Osteoblast (primary cell): ENCODE data around the gene MTHFD1L. TPM values are rescaled to one million over a fixed set of nuclear protein-coding genes. Genes with fewer than 3 reads are reported as not detected.
A peak's percentile ranks its signal among the peaks of the same experiment; 100 is the strongest.

Experiments
- DNase-seq: peaks from one replicate; pipeline ENCODE4 v3.0.0; 2011; ENCODE audit warnings: low spot score, mixed read lengths; ENCODE audit not compliant: insufficient read length; ENCODE audit errors: missing footprints
- H2AFZ ChIP-seq: 2 replicates; pipeline ENCODE4 v1.6.0; 2011; ENCODE audit warnings: mild to moderate bottlenecking, low read length
- H3K27ac ChIP-seq: 2 replicates; pipeline ENCODE4 v1.5.1; 2011; ENCODE audit warnings: mild to moderate bottlenecking, low read depth, low read length, moderate library complexity
- H3K27me3 ChIP-seq: 2 replicates; pipeline ENCODE4 v1.6.0; 2012; ENCODE audit warnings: mild to moderate bottlenecking, control low read depth, inconsistent platforms, low read length, moderate library complexity; ENCODE audit not compliant: insufficient read depth
- H3K36me3 ChIP-seq: 2 replicates; pipeline ENCODE4 v1.5.1; 2011; ENCODE audit warnings: mild to moderate bottlenecking, low read length, control low read depth, moderate library complexity; ENCODE audit not compliant: insufficient read depth
- H3K4me1 ChIP-seq: 2 replicates; pipeline ENCODE4 v1.5.1; 2011; ENCODE audit warnings: mild to moderate bottlenecking, low read length, control low read depth, moderate library complexity; ENCODE audit not compliant: insufficient read depth
- H3K4me2 ChIP-seq: 2 replicates; pipeline ENCODE4 v1.6.0; 2011; ENCODE audit warnings: mild to moderate bottlenecking, low read length; ENCODE audit not compliant: insufficient read depth
- H3K4me3 ChIP-seq: fragments of 200-600 bp; sonication (generic); 3 replicates; pipeline ENCODE4 v1.5.1; 2012; ENCODE audit warnings: mild to moderate bottlenecking, low read length, inconsistent platforms; ENCODE audit not compliant: insufficient read depth
- H3K79me2 ChIP-seq: 2 replicates; pipeline ENCODE4 v1.6.0; 2012; ENCODE audit warnings: mild to moderate bottlenecking, low read length, control low read depth, inconsistent platforms; ENCODE audit not compliant: insufficient read depth
- H3K9me3 ChIP-seq: 2 replicates; pipeline ENCODE4 v1.5.1; 2011; ENCODE audit warnings: low read depth, low read length, control low read depth
- H4K20me1 ChIP-seq: 2 replicates; pipeline ENCODE4 v1.6.0; 2012; ENCODE audit warnings: mild to moderate bottlenecking, low read length, control low read depth; ENCODE audit not compliant: insufficient read depth
- total RNA-seq: library from RNA; depleted of rRNA; stranded (reverse); fragments of >200 nt; gene quantifications from 2 replicates; pipeline ENCODE4 v1.2.3, GENCODE V29; 2012
- TF ChIP-seq, protein P1 (sequence below): IDR thresholded peaks from 2 replicates; pipeline ENCODE4 v1.5.1; 2011; ENCODE audit warnings: mild to moderate bottlenecking, low read depth, low read length, moderate library complexity; ENCODE audit errors: extremely low read depth

Gene MTHFD1L
- total RNA-seq, 1 donor: 56.8 TPM

DNA sequence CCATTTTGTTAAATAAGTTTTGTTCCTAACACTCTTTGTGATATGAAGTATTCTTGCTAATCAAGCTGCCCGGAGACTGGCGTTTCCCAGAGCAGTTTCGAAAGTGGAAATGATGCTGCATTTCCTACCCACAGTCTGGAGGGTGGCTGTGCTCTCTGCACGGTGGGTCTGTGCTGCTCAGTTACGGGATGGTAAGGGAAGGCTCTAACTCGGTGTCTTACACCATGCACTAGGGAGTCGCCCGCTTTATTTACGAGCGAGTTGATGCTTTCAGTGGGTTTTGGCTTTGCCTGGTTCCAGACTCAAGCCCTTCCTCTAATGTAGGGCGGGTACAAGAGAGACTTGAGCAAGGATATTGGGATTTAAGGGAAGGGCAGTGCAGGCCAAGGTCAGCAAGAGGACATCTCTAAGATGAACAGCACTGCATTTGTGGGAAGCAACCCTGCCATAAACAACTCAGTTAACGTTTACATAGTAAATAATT, 194.2 kb downstream of the MTHFD1L start:
- no peak for DNase-seq
- Histone ChIP-seq H2AFZ (no peak overlapping the region), H3K4me3 (no peak overlapping the region), H3K27me3 (no peaks in the 10 kb centered on the region), H3K4me2 (peak overlapping the region; percentile 52), H3K27ac (peak overlapping the region; percentile 89), H3K9me3 (no peaks in the 10 kb centered on the region), H3K36me3 (peaks cover 4% of the 10 kb centered on the region), H4K20me1 (no peaks in the 10 kb centered on the region), H3K4me1 (peaks cover 32% of the 10 kb centered on the region), H3K79me2 (no peaks in the 10 kb centered on the region)
- TF ChIP-seq, protein P1, sequence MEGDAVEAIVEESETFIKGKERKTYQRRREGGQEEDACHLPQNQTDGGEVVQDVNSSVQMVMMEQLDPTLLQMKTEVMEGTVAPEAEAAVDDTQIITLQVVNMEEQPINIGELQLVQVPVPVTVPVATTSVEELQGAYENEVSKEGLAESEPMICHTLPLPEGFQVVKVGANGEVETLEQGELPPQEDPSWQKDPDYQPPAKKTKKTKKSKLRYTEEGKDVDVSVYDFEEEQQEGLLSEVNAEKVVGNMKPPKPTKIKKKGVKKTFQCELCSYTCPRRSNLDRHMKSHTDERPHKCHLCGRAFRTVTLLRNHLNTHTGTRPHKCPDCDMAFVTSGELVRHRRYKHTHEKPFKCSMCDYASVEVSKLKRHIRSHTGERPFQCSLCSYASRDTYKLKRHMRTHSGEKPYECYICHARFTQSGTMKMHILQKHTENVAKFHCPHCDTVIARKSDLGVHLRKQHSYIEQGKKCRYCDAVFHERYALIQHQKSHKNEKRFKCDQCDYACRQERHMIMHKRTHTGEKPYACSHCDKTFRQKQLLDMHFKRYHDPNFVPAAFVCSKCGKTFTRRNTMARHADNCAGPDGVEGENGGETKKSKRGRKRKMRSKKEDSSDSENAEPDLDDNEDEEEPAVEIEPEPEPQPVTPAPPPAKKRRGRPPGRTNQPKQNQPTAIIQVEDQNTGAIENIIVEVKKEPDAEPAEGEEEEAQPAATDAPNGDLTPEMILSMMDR: no peak

DNA sequence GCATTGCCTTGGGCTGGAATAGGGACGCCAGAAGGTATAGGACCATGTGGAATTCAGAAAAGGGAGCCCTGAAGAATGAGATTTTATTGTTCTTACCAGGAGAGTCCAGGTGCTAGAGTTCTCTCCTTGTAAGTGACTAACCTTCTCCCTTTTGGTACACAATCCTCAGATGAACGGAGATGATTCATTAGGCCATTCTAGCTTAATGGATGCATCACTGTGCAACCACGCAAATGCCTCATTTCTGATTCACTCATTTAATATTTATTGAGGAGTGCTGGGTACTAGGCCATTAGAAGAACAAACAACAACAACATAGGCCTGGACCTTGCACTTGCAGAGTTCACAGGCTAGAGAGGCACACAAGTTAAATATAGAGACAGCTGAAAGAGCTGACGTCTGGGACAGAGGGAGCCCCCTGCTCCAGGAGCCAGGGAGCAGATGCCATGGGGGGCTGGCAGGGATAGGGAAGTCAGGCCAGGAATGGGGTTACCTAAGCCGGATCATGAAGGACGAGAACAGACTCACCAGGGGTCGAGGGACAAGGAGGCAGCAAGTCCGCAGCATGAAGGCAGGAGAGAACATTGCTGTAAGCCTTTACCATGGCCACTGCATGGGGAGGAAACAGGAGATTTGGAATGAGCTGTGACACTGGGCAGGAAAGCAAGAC, 194.7 kb downstream of the MTHFD1L start:
- Histone ChIP-seq H3K4me2 (peak overlapping the region; percentile 52), H3K4me1 (peaks cover 32% of the 10 kb centered on the region), H3K36me3 (peaks cover 4% of the 10 kb centered on the region)

DNA sequence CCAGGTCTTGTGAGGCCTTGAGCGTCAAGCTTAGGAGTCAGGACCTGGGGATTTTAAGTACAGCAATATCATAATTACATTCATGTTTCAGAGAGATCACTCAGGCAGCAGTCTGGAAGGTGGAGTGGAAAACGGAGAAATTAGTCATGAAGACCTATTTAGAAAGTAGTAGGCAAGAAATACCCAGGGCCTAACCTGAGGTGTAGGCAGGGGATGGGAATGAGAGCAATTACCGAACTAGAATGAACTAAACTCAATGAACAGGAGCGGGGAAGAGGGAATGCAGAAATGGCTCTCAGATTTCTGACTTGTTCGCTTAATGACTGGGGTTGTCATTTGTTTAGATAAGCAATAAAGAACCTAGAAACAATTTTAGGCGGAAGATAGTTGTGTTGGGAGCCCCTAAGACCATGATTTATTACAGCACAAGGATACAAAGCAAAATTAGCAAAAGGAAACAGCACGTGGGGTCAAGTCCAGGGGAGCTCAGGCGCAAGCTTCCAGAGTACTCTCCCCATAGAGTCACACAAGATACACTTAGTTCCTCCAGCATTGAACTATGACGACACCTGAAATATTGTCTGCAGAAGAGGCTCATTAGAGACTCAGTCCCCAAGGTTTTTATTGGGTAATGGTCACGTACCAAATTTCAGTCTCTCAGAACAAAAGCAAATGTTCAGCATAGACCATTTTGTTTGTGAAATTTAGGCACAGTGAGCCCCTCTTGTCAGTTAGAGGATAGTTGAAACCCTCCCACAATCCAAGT, 195.4 kb downstream of the MTHFD1L start:
- peak overlapping the region; percentile 89 for H3K27ac ChIP-seq
- H3K79me2 ChIP-seq: no peaks in the 10 kb centered on the region
- no peaks in the 10 kb centered on the region for H4K20me1 ChIP-seq
- no peak overlapping the region for H3K4me2 ChIP-seq
- DNase-seq: no peak
- TF ChIP-seq, protein P1: no peak
- H3K36me3 ChIP-seq: peaks cover 4% of the 10 kb centered on the region
- H3K4me3 ChIP-seq: no peak overlapping the region
- no peak overlapping the region for H2AFZ ChIP-seq
- H3K4me1 ChIP-seq: peaks cover 32% of the 10 kb centered on the region
- no peaks in the 10 kb centered on the region for H3K9me3 ChIP-seq
- no peaks in the 10 kb centered on the region for H3K27me3 ChIP-seq

More for the DNA sequence above, 194.7 kb downstream of the MTHFD1L start:
- Histone ChIP-seq H2AFZ (no peak overlapping the region), H3K9me3 (no peaks in the 10 kb centered on the region), H3K27ac (peak overlapping the region; percentile 89), H3K4me3 (no peak overlapping the region), H3K27me3 (no peaks in the 10 kb centered on the region), H3K79me2 (no peaks in the 10 kb centered on the region), H4K20me1 (no peaks in the 10 kb centered on the region)
- TF ChIP-seq, protein P1: no peak
- DNase-seq: peak; percentile 89

DNA sequence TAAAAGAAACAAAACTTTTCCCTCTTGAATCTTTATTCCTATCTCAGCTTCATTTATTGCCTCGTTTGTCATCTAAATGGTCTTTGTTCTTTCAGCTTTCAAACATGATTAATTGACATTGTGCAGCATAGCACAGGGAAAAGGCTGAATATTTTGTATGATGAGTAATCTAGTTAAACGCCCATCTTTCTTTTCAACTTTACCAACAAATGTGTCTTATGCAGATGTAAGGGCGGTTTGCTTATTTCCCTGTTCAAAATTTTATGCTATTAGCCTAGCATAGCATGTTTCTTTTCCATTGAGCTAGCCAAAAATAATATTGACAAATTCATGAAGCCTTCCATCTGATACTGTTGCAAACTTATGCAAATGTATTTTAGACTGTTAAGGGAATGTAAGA, 197.8 kb downstream of the MTHFD1L start:
- Histone ChIP-seq H3K4me2 (peak overlapping the region; percentile 1), H3K36me3 (peaks cover 2% of the 10 kb centered on the region), H3K79me2 (no peaks in the 10 kb centered on the region), H3K27ac (peak overlapping the region; percentile 44), H3K4me3 (no peak overlapping the region), H2AFZ (no peak overlapping the region), H3K4me1 (peaks cover 43% of the 10 kb centered on the region), H3K27me3 (no peaks in the 10 kb centered on the region), H4K20me1 (no peaks in the 10 kb centered on the region), H3K9me3 (no peaks in the 10 kb centered on the region)
- TF ChIP-seq, protein P1: no peak
- DNase-seq: peak; percentile 87
